ENCODE results near the gene CPA1.

DNA sequence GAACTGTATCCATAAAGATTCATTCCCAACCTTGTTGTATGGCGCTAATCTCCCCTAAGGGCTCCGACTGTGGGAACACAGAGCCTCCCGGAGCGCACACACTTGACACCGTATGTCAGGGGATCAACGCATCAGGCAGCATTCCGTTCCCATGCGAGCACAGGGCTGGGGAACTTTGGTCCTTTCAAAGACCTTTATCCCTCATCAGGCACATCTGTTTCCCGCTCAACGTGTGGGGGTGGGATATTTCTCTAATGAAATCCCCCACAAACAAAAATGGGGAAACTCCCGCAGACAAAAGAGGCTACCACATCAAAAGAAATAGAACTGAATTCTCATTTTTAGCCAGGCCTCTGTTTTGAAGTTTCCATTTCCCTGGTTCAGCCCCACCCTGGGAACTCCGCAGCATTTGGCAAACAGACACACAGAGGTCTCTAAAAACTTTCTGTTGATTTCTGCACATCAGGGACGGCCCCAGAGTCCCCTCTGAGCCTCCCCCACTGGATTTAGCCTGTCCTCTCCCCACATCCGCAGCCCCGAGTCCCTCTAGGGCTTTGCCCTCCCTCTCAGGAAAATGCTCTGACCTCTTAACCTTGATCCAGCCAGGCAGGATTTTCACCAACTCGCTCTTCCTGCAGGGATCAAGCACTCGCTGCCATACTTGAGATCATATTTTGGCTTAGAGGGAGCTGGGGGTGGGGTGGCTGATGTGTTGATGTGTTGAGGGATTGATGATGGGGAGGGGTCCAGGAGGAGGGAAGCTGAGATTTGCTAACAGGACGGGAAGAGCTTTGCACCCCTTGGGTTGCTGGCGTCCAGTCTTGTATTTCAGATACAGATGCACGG is 29.1 kb upstream of the CPA1 start:
- TF ChIP-seq, protein P1, sequence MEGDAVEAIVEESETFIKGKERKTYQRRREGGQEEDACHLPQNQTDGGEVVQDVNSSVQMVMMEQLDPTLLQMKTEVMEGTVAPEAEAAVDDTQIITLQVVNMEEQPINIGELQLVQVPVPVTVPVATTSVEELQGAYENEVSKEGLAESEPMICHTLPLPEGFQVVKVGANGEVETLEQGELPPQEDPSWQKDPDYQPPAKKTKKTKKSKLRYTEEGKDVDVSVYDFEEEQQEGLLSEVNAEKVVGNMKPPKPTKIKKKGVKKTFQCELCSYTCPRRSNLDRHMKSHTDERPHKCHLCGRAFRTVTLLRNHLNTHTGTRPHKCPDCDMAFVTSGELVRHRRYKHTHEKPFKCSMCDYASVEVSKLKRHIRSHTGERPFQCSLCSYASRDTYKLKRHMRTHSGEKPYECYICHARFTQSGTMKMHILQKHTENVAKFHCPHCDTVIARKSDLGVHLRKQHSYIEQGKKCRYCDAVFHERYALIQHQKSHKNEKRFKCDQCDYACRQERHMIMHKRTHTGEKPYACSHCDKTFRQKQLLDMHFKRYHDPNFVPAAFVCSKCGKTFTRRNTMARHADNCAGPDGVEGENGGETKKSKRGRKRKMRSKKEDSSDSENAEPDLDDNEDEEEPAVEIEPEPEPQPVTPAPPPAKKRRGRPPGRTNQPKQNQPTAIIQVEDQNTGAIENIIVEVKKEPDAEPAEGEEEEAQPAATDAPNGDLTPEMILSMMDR (conservative IDR thresholded peaks at IDR 0.05), result no peak
- no peak for TF ChIP-seq EZH2 (IDR thresholded peaks at IDR 0.05; ENCODE audit: low read depth)

All from PC-9 (cell line).